ENCODE results near the gene MEGF10.

MEGF10 gene

DNA sequence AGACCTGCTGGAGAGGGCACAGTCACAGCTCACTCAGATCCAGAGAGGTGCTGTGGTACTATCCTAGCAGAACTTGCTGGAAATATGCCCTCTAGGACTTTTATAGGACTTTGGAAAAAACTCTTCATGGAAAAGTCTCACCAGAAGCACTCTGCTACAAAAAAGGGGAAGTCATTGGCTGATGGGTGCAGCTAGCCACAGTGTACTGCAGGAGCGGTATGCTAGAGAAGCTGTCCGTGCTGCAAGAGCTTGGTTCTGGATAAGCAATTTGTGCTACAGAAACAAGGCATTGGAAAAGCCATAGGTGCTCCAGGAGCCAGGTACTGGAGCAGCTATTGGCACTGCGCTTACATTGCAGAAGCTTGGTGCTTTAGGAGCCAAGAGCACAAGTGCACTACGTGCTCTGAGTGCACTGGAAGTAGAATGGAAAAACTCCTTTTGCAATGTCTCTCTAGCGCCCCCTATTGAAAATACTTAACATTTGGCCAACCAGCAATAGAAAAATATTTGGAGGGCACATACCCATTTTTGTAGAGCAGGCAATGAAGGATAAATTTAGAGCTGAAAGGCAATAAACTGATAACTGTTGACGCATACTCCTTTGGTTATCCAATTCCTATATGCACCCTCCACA, 83.4 kb downstream of the MEGF10 start:
- Histone ChIP-seq H3K27ac (ENCODE audit: low read depth, low read length) (no peak overlapping the region), H3K4me3 (ENCODE audit: low read length) (no peak overlapping the region), H3K36me3 (ENCODE audit: insufficient read depth, low read length) (0 out of 2 replicates have a peak, but pooled peaks cover 7% of the 10 kb centered on the region), H3K27me3 (ENCODE audit: insufficient read depth, low read length) (no peaks in the 10 kb centered on the region), H3K9me3 (ENCODE audit: insufficient read depth, low read depth, low read length) (no peaks in the 10 kb centered on the region), H3K4me1 (ENCODE audit: insufficient read depth, low read length) (no peaks in the 10 kb centered on the region; the same call in 1 of the 2 replicates), H3K9ac (ENCODE audit: low read depth, low read length) (no peak overlapping the region)
- 82% methylated on average over 6 of the region's 6 CpGs for WGBS

GRCh38 chr5:127375124-127375523, 84.5 kb downstream of the MEGF10 start:
- Histone ChIP-seq H3K9ac (ENCODE audit: low read depth, low read length) (no peak overlapping the region), H3K27me3 (ENCODE audit: insufficient read depth, low read length) (no peaks in the 10 kb centered on the region), H3K36me3 (ENCODE audit: insufficient read depth, low read length) (0 out of 2 replicates have a peak, but pooled peaks cover 7% of the 10 kb centered on the region), H3K4me3 (ENCODE audit: low read length) (no peak overlapping the region), H3K27ac (ENCODE audit: low read depth, low read length) (no peak overlapping the region), H3K9me3 (ENCODE audit: insufficient read depth, low read depth, low read length) (no peaks in the 10 kb centered on the region), H3K4me1 (ENCODE audit: insufficient read depth, low read length) (no peaks in the 10 kb centered on the region; the same call in 1 of the 2 replicates)

- Histone ChIP-seq H3K4me1 (ENCODE audit: insufficient read depth, low read length) (no peaks in the 10 kb centered on the region; the same call in 1 of the 2 replicates), H3K9ac (ENCODE audit: low read depth, low read length) (no peak overlapping the region), H3K27ac (ENCODE audit: low read depth, low read length) (no peak overlapping the region), H3K36me3 (ENCODE audit: insufficient read depth, low read length) (0 out of 2 replicates have a peak, but pooled peaks cover 7% of the 10 kb centered on the region), H3K9me3 (ENCODE audit: insufficient read depth, low read depth, low read length) (no peaks in the 10 kb centered on the region), H3K4me3 (ENCODE audit: low read length) (no peak overlapping the region), H3K27me3 (ENCODE audit: insufficient read depth, low read length) (no peaks in the 10 kb centered on the region)
- WGBS = 75% methylated on average over 1 of the region's 1 CpG
Observed at GRCh38 chr5:127375544-127376091, 85.0 kb downstream of the MEGF10 start.

GRCh38 chr5:127377651-127378050, 87.1 kb downstream of the MEGF10 start:
- no peaks in the 10 kb centered on the region for H3K4me1 ChIP-seq (ENCODE audit: insufficient read depth, low read length)
- H3K4me3 ChIP-seq (ENCODE audit: low read length) = no peak overlapping the region
- H3K9ac ChIP-seq (ENCODE audit: low read depth, low read length) = no peak overlapping the region
- 95% methylated on average over 8 of the region's 8 CpGs for WGBS
- H3K36me3 ChIP-seq (ENCODE audit: insufficient read depth, low read length) = 0 out of 2 replicates have a peak, but pooled peaks cover 7% of the 10 kb centered on the region
- H3K27ac ChIP-seq (ENCODE audit: low read depth, low read length) = no peak overlapping the region
- H3K9me3 ChIP-seq (ENCODE audit: insufficient read depth, low read depth, low read length) = no peaks in the 10 kb centered on the region
- no peaks in the 10 kb centered on the region for H3K27me3 ChIP-seq (ENCODE audit: insufficient read depth, low read length)

DNA sequence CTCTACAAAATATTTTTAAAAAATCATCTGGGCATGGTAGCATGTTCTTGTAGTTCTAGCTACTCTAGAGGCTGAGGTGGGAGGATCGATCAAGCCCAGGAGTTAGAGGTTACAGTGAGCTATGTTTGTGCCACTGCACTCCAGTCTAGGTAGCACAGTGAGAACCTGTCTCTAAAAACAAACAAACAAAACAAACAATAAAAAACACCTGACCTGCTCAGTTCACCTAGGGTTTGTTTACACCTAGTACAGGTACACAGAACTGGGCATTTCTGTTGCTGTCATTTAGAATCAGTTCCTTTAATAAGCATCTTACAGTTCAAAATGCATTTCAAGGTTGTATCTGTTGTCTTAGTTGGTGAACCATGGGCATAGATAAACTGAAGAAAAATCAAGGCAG, 95.3 kb downstream of the MEGF10 start:
- no peak overlapping the region for H3K4me3 ChIP-seq (ENCODE audit: low read length)
- no peaks in the 10 kb centered on the region for H3K9me3 ChIP-seq (ENCODE audit: insufficient read depth, low read depth, low read length)
- H3K27ac ChIP-seq (ENCODE audit: low read depth, low read length) = no peak overlapping the region
- no peaks in the 10 kb centered on the region for H3K36me3 ChIP-seq (ENCODE audit: insufficient read depth, low read length)
- no peak overlapping the region for H3K9ac ChIP-seq (ENCODE audit: low read depth, low read length)
- H3K27me3 ChIP-seq (ENCODE audit: insufficient read depth, low read length) = no peaks in the 10 kb centered on the region
- 94% methylated on average over 1 of the region's 1 CpG for WGBS
- no peaks in the 10 kb centered on the region; the same call in 1 of the 2 replicates for H3K4me1 ChIP-seq (ENCODE audit: insufficient read depth, low read length)

DNA sequence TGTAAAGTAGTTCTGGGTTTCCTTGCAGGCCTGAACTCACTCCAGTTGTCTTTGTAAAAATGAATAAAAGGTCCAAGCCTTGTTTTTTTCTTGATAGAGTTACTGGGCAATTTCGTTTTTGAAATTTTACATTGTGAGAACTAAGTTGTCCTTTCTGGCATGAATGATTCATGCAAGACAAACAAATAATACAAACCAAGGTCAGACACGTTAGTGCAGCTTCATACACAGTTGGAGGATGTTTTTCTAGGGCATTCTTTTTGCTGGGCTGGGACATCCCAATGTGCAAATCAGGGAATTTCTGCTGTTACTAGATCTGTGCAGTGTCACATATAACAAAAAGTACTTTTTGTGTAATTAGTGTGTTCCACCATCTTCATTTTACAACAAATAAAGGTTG, 96.0 kb downstream of the MEGF10 start:
- 95% methylated on average over 2 of the region's 2 CpGs for WGBS
- no peak overlapping the region for H3K27ac ChIP-seq (ENCODE audit: low read depth, low read length)
- H3K27me3 ChIP-seq (ENCODE audit: insufficient read depth, low read length) = no peaks in the 10 kb centered on the region
- no peak overlapping the region for H3K9ac ChIP-seq (ENCODE audit: low read depth, low read length)
- H3K4me1 ChIP-seq (ENCODE audit: insufficient read depth, low read length) = no peaks in the 10 kb centered on the region; the same call in 1 of the 2 replicates
- H3K4me3 ChIP-seq (ENCODE audit: low read length) = no peak overlapping the region
- no peaks in the 10 kb centered on the region for H3K9me3 ChIP-seq (ENCODE audit: insufficient read depth, low read depth, low read length)
- 0 out of 2 replicates have a peak, but pooled peaks cover under 1% of the 10 kb centered on the region for H3K36me3 ChIP-seq (ENCODE audit: insufficient read depth, low read length)

GRCh38 chr5:127389601-127390000, 99.0 kb downstream of the MEGF10 start:
- Histone ChIP-seq H3K9me3 (ENCODE audit: insufficient read depth, low read depth, low read length) (no peaks in the 10 kb centered on the region), H3K9ac (ENCODE audit: low read depth, low read length) (no peak overlapping the region), H3K4me1 (ENCODE audit: insufficient read depth, low read length) (no peaks in the 10 kb centered on the region; the same call in 1 of the 2 replicates), H3K27me3 (ENCODE audit: insufficient read depth, low read length) (no peaks in the 10 kb centered on the region), H3K27ac (ENCODE audit: low read depth, low read length) (no peak overlapping the region), H3K4me3 (ENCODE audit: low read length) (no peak overlapping the region), H3K36me3 (ENCODE audit: insufficient read depth, low read length) (0 out of 2 replicates have a peak, but pooled peaks cover 3% of the 10 kb centered on the region)
- 100% methylated on average over 2 of the region's 2 CpGs for WGBS

DNA sequence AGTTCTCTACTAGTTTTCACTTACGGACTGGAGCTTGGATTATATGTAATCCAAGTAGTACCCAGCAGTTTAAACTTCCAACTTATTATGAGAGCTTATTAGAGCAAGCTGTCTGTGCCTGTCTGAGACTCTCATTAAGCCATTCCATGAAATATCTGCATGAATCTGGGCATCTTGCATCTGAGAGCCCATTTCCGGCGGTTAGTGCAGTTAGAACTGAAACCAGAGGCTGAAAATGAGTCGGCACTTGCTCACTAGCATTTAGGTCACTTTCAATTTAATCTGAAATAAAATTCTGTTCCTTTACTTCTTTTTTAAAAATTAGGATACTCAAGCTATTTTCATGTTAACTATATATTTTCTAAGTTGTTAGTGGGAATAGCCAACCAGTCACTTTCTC, 102.2 kb downstream of the MEGF10 start:
- no peak overlapping the region for H3K27ac ChIP-seq (ENCODE audit: low read depth, low read length)
- no peaks in the 10 kb centered on the region for H3K4me1 ChIP-seq (ENCODE audit: insufficient read depth, low read length)
- WGBS = 92% methylated on average over 4 of the region's 4 CpGs
- no peaks in the 10 kb centered on the region for H3K27me3 ChIP-seq (ENCODE audit: insufficient read depth, low read length)
- no peaks in the 10 kb centered on the region for H3K9me3 ChIP-seq (ENCODE audit: insufficient read depth, low read depth, low read length)
- no peak overlapping the region for H3K9ac ChIP-seq (ENCODE audit: low read depth, low read length)
- H3K4me3 ChIP-seq (ENCODE audit: low read length) = no peak overlapping the region
- H3K36me3 ChIP-seq (ENCODE audit: insufficient read depth, low read length) = 0 out of 2 replicates have a peak, but pooled peaks cover 3% of the 10 kb centered on the region

DNA sequence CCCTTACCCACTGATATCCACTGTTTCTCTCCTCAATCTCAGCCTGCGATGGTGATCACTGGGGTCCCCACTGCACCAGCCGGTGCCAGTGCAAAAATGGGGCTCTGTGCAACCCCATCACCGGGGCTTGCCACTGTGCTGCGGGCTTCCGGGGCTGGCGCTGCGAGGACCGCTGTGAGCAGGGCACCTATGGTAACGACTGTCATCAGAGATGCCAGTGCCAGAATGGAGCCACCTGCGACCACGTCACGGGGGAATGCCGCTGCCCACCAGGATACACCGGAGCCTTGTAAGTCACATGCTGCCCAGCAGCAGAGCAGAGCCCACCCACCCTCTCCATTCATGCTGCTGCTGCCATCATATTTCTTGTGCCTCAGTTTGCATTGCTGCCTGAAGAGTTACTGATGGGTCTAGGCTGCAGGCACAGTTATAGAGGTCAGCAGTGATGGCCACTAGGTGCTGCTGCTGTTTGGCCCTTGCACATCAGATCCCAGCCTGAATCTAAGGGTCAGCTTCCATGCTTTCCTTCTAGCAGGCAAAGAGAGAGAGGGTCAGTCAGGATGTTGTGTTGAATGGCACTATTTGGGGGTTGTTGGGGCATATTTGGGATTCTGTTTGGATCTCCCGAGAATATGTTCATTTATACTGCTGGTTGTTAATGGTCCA, 106.0 kb downstream of the MEGF10 start:
- WGBS = 92% methylated on average over 15 of the region's 15 CpGs
- H3K9ac ChIP-seq (ENCODE audit: low read depth, low read length) = no peak overlapping the region
- H3K4me3 ChIP-seq (ENCODE audit: low read length) = no peak overlapping the region
- H3K4me1 ChIP-seq (ENCODE audit: insufficient read depth, low read length) = no peaks in the 10 kb centered on the region
- no peaks in the 10 kb centered on the region for H3K27me3 ChIP-seq (ENCODE audit: insufficient read depth, low read length)
- peaks cover 6% of the 10 kb centered on the region; the same call in 1 of the 2 replicates for H3K36me3 ChIP-seq (ENCODE audit: insufficient read depth, low read length)
- no peak overlapping the region for H3K27ac ChIP-seq (ENCODE audit: low read depth, low read length)
- no peaks in the 10 kb centered on the region for H3K9me3 ChIP-seq (ENCODE audit: insufficient read depth, low read depth, low read length)

- 93% methylated on average over 2 of the region's 2 CpGs for WGBS
- Histone ChIP-seq H3K27me3 (ENCODE audit: insufficient read depth, low read length) (no peaks in the 10 kb centered on the region), H3K36me3 (ENCODE audit: insufficient read depth, low read length) (peaks cover 9% of the 10 kb centered on the region; the same call in 1 of the 2 replicates), H3K9me3 (ENCODE audit: insufficient read depth, low read depth, low read length) (no peaks in the 10 kb centered on the region), H3K9ac (ENCODE audit: low read depth, low read length) (no peak overlapping the region), H3K27ac (ENCODE audit: low read depth, low read length) (no peak overlapping the region), H3K4me3 (ENCODE audit: low read length) (no peak overlapping the region), H3K4me1 (ENCODE audit: insufficient read depth, low read length) (no peaks in the 10 kb centered on the region)
Observed at GRCh38 chr5:127398508-127398907, 107.9 kb downstream of the MEGF10 start.

DNA sequence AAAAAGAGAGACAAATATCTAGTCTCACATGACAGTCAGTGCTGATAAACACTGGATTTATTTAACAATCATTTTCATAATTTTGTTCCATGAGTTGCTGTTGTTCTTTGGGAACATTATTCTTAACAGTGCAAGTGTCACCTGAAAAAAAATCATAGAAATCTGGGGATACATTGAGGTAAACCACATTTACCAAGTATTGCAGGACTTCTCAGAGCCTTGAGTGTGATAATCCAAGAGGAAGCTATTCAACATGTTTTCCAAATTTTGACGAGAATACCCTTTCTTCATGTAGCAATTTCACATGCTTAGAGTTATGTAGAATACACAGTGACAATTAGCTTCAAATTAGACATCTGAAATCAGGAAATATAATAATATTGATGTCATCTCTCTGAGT, 108.5 kb downstream of the MEGF10 start:
- WGBS = no CpG with 5 or more reads among the region's 1 CpG
- no peak overlapping the region for H3K4me3 ChIP-seq (ENCODE audit: low read length)
- no peaks in the 10 kb centered on the region for H3K27me3 ChIP-seq (ENCODE audit: insufficient read depth, low read length)
- no peaks in the 10 kb centered on the region for H3K4me1 ChIP-seq (ENCODE audit: insufficient read depth, low read length)
- H3K9me3 ChIP-seq (ENCODE audit: insufficient read depth, low read depth, low read length) = no peaks in the 10 kb centered on the region
- peaks cover 9% of the 10 kb centered on the region; the same call in 1 of the 2 replicates for H3K36me3 ChIP-seq (ENCODE audit: insufficient read depth, low read length)
- H3K9ac ChIP-seq (ENCODE audit: low read depth, low read length) = no peak overlapping the region
- no peak overlapping the region for H3K27ac ChIP-seq (ENCODE audit: low read depth, low read length)
